Rectal smooth muscle tissue (tissue), 1 donor: ENCODE results near the gene DDX46.
"Not testable (repeated sequence)": the region's sequence is repeated elsewhere in the genome, so short reads cannot be mapped to it uniquely, and the experiment has no call there.

Source experiments
- H3K27ac ChIP-seq: one replicate; pipeline ENCODE4 v1.7.0; 2013; ENCODE audit warnings: low read depth, low read length, inconsistent platforms
- H3K27me3 ChIP-seq: one replicate; pipeline ENCODE4 v1.7.0; 2013; ENCODE audit warnings: low read length; ENCODE audit not compliant: control insufficient read depth, insufficient read depth
- H3K36me3 ChIP-seq: one replicate; pipeline ENCODE4 v1.7.0; 2013; ENCODE audit warnings: low read length; ENCODE audit not compliant: control insufficient read depth, insufficient read depth
- H3K4me1 ChIP-seq: one replicate; pipeline ENCODE4 v1.7.0; 2013; ENCODE audit warnings: low read length; ENCODE audit not compliant: control insufficient read depth, insufficient read depth
- H3K4me3 ChIP-seq: one replicate; pipeline ENCODE4 v1.7.0; 2013; ENCODE audit warnings: low read length
- H3K9ac ChIP-seq: one replicate; pipeline ENCODE4 v1.7.0; 2013; ENCODE audit warnings: low read length

The DDX46 gene

DNA sequence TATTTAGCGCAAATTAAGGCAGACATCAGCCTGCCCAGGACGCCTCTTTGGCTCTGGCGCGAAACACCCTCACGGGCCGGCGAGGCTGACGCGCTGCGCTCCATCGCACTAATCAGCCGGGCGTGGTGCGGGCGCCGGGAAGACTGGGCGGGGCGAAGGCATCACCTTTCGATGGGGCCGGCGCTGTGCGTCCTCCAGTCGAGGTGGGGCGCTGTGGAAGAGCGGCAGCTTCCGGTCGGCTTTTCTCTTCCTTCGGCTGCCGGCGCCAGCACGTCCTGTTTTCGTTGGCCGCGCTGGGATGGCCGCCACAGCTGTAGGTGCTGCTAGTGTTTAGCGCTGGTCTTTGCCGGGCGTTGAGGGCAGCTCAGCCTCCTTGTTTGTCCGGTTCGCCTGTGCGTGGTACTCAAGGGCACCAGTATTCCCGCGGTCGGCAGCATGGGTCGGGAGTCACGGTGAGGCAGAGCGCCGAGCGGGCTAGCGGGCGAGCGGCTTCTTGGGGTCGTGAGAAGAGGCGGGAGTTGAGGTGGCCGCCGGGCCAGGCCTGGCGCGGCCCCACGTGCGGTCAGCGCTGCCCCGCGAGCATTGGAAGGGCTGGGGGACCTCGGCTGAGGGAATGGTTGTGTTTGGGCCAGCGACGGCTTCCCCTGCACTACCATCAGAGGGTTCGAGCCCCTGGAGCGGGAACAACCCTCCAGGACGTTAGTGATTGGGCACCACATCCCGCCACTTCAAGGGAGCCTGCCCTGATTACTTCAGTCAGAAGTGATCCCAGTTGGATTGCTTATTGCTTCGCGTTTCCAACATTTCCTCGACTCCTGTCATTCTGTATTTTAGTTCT, at the start of gene DDX46:
Gene DDX46, plus strand, starts transcription at position 276 of the 838 bp plus-strand sequence. Its CDS starts 160 bp downstream, at position 436.
- H3K4me1 ChIP-seq, result peaks cover 8% of the 10 kb centered on the region
- H3K36me3 ChIP-seq, result no peaks in the 10 kb centered on the region
- no peaks in the 10 kb centered on the region for H3K27me3 ChIP-seq
- peak within 1 kb of the TSS; percentile 16 for H3K27ac ChIP-seq
- peak within 1 kb of the TSS; percentile 98 for H3K4me3 ChIP-seq
- peak within 1 kb of the TSS; percentile 81 for H3K9ac ChIP-seq

- Histone ChIP-seq H3K4me3 (no peak overlapping the region), H3K9ac (no peak overlapping the region), H3K36me3 (peaks cover 7% of the 10 kb centered on the region), H3K27me3 (no peaks in the 10 kb centered on the region), H3K27ac (no peak overlapping the region), H3K4me1 (no peaks in the 10 kb centered on the region)
Measured at GRCh38 chr5:134714120-134714519, 44.5 kb upstream of the DDX46 start.

- Histone ChIP-seq H3K4me1 (no peaks in the 10 kb centered on the region), H3K36me3 (peaks cover 7% of the 10 kb centered on the region), H3K27me3 (no peaks in the 10 kb centered on the region), H3K9ac (no peak overlapping the region), H3K4me3 (no peak overlapping the region), H3K27ac (no peak overlapping the region)
Measured at GRCh38 chr5:134714541-134714940, 44.0 kb upstream of the DDX46 start.

GRCh38 chr5:134715466-134715865, 43.1 kb upstream of the DDX46 start:
- not testable (repeated sequence) for H3K36me3 ChIP-seq, H3K9ac ChIP-seq, H3K27ac ChIP-seq, H3K4me3 ChIP-seq, H3K4me1 ChIP-seq, H3K27me3 ChIP-seq

- H3K36me3 ChIP-seq, result peaks cover 6% of the 10 kb centered on the region
- no peak overlapping the region for H3K9ac ChIP-seq
- no peak overlapping the region for H3K4me3 ChIP-seq
- no peaks in the 10 kb centered on the region for H3K27me3 ChIP-seq
- H3K4me1 ChIP-seq, result no peaks in the 10 kb centered on the region
- H3K27ac ChIP-seq, result no peak overlapping the region
Measured at GRCh38 chr5:134724872-134725271, 33.7 kb upstream of the DDX46 start.

GRCh38 chr5:134732819-134733218, 25.8 kb upstream of the DDX46 start:
- H3K27ac ChIP-seq, result no peak overlapping the region
- H3K27me3 ChIP-seq, result no peaks in the 10 kb centered on the region
- no peak overlapping the region for H3K4me3 ChIP-seq
- no peaks in the 10 kb centered on the region for H3K36me3 ChIP-seq
- H3K9ac ChIP-seq, result no peak overlapping the region
- H3K4me1 ChIP-seq, result no peaks in the 10 kb centered on the region

DNA sequence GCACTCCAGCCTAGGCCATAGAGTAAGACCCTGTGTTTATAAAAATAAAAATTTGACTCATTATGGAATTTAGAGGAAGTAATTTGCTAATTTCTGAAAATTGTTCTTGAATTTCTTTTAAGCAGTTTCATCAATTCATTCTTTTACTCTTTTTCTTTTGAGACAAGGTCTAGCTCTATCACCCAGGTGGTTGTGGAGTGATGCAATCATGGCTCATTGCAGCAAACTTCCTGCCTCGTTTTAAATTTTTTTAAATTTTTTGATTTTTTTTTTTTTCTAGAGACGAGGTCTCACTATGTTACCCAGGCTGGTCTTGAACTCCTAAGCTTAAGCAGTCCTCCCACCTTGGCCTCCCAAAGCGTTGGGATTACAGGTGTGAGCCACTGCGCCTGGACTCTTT, 23.3 kb upstream of the DDX46 start:
- Histone ChIP-seq H3K36me3 (no peaks in the 10 kb centered on the region), H3K4me3 (no peak overlapping the region), H3K27me3 (no peaks in the 10 kb centered on the region), H3K9ac (no peak overlapping the region), H3K4me1 (peaks cover 3% of the 10 kb centered on the region), H3K27ac (no peak overlapping the region)

- no peak overlapping the region for H3K4me3 ChIP-seq
- no peaks in the 10 kb centered on the region for H3K27me3 ChIP-seq
- H3K36me3 ChIP-seq, result no peaks in the 10 kb centered on the region
- H3K4me1 ChIP-seq, result peaks cover 3% of the 10 kb centered on the region
- no peak overlapping the region for H3K9ac ChIP-seq
- H3K27ac ChIP-seq, result no peak overlapping the region
Measured at GRCh38 chr5:134736173-134736812, 22.3 kb upstream of the DDX46 start.

DNA sequence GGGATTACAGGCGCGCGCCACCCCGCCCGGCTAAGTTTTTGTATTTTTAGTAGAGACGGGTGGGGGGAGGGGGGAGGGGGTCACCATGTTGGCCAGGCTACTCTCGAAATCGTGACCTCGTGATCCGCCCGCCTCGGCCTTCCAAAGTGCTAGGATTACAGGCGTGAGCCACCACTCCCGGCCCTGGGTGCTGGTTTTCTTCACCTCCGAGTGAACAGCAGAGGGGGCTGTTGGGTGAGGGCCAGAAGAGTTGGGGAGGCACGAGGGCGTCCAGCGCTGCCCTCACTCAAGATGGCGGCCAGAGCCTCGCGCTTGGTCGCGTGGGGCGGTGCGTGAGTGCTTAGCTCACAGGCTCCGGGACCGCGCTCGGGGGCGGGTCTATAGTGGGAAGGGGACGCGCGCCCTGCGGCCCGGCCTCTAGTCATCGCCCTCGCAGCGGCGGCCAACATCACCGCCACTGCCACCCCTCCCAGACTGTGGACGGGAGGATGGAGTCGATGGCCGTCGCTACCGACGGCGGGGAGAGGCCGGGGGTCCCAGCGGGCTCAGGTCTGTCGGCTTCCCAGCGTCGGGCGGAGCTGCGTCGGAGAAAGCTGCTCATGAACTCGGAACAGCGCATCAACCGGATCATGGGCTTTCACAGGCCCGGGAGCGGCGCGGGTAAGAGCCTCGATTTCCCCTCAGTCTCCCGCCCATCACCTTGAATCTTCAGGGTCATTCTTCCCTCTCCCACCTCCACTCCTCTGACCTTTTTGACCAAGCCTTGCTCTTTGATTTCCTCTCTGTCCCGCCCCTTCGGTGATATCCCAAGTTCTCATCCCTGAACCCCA, 20.2 kb upstream of the DDX46 start, which contains the start of gene CAMLG:
Gene CAMLG, plus strand, starts transcription at position 416 of the 830 bp plus-strand sequence. Its CDS starts 73 bp downstream, at position 489.
- Histone ChIP-seq H3K4me3 (peak within 1 kb of the TSS; percentile 99), H3K9ac (peak within 1 kb of the TSS; percentile 93), H3K27ac (peak within 1 kb of the TSS; percentile 97), H3K27me3 (no peaks in the 10 kb centered on the region), H3K36me3 (no peaks in the 10 kb centered on the region), H3K4me1 (peaks cover 3% of the 10 kb centered on the region)

DNA sequence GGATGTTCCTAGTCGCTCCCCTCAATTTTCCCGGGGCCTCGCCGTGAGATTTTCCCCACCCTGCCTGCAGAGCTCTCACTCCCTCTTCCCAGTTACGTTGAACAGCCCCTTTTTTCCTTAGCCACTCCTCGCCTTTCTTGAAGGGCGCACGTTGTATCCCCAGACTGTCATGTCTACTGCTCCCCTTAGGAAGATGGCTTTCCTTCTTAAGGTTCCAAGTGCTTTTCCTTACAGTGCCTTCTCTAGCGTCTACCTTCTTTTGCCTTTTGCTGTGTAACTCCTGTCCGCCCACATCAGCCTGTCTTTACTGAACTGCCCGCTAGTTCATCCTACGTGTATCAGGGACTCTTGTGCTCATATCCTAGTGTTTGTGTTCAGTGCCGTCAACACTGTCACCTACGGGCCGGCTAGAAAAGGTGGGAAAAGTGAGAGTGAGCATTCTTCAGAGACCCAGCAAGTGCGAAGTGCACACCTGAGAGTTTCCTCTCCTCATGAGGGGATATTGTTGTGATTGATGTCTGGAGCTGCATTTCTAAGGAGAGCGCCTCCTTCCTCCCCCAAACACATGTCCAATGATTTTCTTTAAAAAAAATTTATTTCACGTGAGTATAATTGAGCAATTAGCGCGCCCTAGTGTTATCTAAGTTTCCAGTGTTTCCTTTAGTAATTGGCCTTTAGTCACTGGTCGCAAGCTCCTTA, 19.5 kb upstream of the DDX46 start:
- H3K4me1 ChIP-seq, result peaks cover 3% of the 10 kb centered on the region
- H3K4me3 ChIP-seq, result peak overlapping the region; percentile 99
- no peaks in the 10 kb centered on the region for H3K36me3 ChIP-seq
- H3K27ac ChIP-seq, result peak overlapping the region; percentile 97
- no peaks in the 10 kb centered on the region for H3K27me3 ChIP-seq
- H3K9ac ChIP-seq, result peak overlapping the region; percentile 93

DNA sequence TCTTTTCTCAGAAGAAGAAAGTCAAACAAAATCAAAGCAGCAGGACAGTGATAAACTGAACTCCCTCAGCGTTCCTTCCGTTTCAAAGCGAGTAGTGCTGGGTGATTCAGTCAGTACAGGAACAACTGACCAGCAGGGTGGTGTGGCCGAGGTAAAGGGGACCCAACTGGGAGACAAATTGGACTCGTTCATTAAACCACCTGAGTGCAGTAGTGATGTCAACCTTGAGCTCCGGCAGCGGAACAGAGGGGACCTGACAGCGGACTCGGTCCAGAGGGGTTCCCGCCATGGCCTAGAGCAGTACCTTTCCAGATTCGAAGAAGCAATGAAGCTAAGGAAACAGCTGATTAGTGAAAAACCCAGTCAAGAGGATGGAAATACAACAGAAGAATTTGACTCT, 17.5 kb upstream of the DDX46 start:
- H3K4me1 ChIP-seq, result peaks cover 3% of the 10 kb centered on the region
- H3K4me3 ChIP-seq, result no peak overlapping the region
- no peaks in the 10 kb centered on the region for H3K27me3 ChIP-seq
- no peak overlapping the region for H3K9ac ChIP-seq
- peaks cover 2% of the 10 kb centered on the region for H3K36me3 ChIP-seq
- H3K27ac ChIP-seq, result no peak overlapping the region

DNA sequence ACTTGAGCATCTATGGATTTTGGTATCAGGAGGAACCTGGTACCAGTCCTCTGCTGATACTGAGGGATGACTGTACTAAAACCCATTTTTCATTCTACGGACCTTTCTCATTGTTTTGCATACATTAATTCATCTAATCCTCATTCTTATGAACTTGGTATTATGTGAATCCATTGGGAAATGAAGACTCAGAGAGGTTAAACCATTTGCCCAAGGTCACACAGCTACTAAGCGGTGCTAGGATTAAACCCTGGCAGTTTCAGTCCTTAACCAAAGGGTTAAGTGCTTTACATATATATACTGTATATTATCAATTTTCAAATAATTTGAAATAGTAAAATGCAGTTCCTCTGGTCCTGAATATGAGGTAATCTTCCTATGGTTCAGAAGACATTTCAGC, 16.4 kb upstream of the DDX46 start:
- Histone ChIP-seq H3K27me3 (no peaks in the 10 kb centered on the region), H3K36me3 (peaks cover 2% of the 10 kb centered on the region), H3K4me1 (peaks cover 3% of the 10 kb centered on the region), H3K4me3 (no peak overlapping the region), H3K9ac (no peak overlapping the region), H3K27ac (no peak overlapping the region)
